HG02943 (cell line): ENCODE results near the gene MCM9.
A peak's percentile ranks its signal among the peaks of the same experiment; 100 is the strongest.

ENCODE experiments used
- ATAC-seq: cut with Tn5 transposase; IDR thresholded peaks from one replicate; pipeline ENCODE4 v1.9.1; 2021; ENCODE audit warnings: mild to moderate bottlenecking, low read depth, moderate library complexity; ENCODE audit not compliant: unreplicated experiment

The MCM9 gene

GRCh38 chr6:118933855-118934460, 1.0 kb downstream of the MCM9 start:
- ATAC-seq, result peak; percentile 10

GRCh38 chr6:118932421-118932820, 2.5 kb downstream of the MCM9 start:
- no peak for ATAC-seq

- no peak for ATAC-seq
Observed at GRCh38 chr6:118931436-118931835, 3.5 kb downstream of the MCM9 start.

- no peak for ATAC-seq
Observed at GRCh38 chr6:118930680-118931079, 4.3 kb downstream of the MCM9 start.

- ATAC-seq, result no peak
Observed at GRCh38 chr6:118923035-118923434, 11.9 kb downstream of the MCM9 start.

- no peak for ATAC-seq
Observed at GRCh38 chr6:118921084-118921483, 13.9 kb downstream of the MCM9 start.

- no peak for ATAC-seq
Observed at GRCh38 chr6:118918329-118918725, 16.6 kb downstream of the MCM9 start.

- ATAC-seq, result no peak
Observed at GRCh38 chr6:118917546-118918328, 17.2 kb downstream of the MCM9 start.

- no peak for ATAC-seq
Observed at GRCh38 chr6:118914598-118914997, 20.4 kb downstream of the MCM9 start.

- ATAC-seq, result no peak
Observed at GRCh38 chr6:118913161-118913560, 21.8 kb downstream of the MCM9 start.

- no peak for ATAC-seq
Observed at GRCh38 chr6:118912646-118913045, 22.3 kb downstream of the MCM9 start.

- no peak for ATAC-seq
Observed at GRCh38 chr6:118908441-118908840, 26.5 kb downstream of the MCM9 start.

GRCh38 chr6:118905851-118906250, 29.1 kb downstream of the MCM9 start:
- no peak for ATAC-seq

GRCh38 chr6:118905084-118905483, 29.9 kb downstream of the MCM9 start:
- no peak for ATAC-seq

GRCh38 chr6:118903691-118904090, 31.3 kb downstream of the MCM9 start:
- ATAC-seq, result no peak

GRCh38 chr6:118903138-118903537, 31.8 kb downstream of the MCM9 start:
- no peak for ATAC-seq

- ATAC-seq, result no peak
Observed at GRCh38 chr6:118902726-118903125, 32.2 kb downstream of the MCM9 start.

GRCh38 chr6:118899948-118900347, 35.0 kb downstream of the MCM9 start:
- no peak for ATAC-seq

GRCh38 chr6:118897386-118897785, 37.6 kb downstream of the MCM9 start:
- no peak for ATAC-seq

- no peak for ATAC-seq
Observed at GRCh38 chr6:118896339-118897136, 38.4 kb downstream of the MCM9 start.

GRCh38 chr6:118895859-118896258, 39.1 kb downstream of the MCM9 start:
- ATAC-seq, result no peak

- no peak for ATAC-seq
Observed at GRCh38 chr6:118895261-118895560, 39.7 kb downstream of the MCM9 start.
